Stimulated activated CD4-positive, alpha-beta T cell treated with anti-CD3 and anti-CD28 coated beads, Interleukin-15, amount 100 ng/mL, for 48 hours (primary cell): ENCODE measurements around the gene DENND4A.
"Not testable (repeated sequence)": the region's sequence is repeated elsewhere in the genome, so short reads cannot be mapped to it uniquely, and the experiment has no call there.

Source experiments
- DNase-seq, 2 donors: peaks; one replicate each; pipeline ENCODE4 v3.0.0-alpha.2; 2020; ENCODE audit warnings: low read depth in 2 of 2

DENND4A gene

DNA sequence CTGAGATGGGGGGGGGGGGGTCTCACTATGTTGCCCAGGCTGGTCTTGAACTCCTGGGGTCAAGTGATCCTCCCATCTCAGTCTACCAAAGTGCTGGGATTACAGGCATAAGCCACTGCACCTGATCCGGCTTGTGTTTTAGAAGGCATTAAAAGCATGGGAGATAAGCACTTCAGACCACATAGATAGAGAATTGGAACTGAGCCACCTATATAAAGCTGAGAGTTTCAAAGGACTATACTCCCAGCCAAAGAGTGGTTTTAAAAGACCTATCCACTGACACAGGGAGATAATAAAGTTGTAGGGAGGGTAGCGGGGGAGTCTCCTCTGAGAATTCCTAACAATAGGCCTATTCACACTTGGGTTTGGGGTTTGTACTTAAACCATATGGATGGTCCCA, 34.8 kb downstream of the DENND4A start:
- DNase-seq, result no peak

DNA sequence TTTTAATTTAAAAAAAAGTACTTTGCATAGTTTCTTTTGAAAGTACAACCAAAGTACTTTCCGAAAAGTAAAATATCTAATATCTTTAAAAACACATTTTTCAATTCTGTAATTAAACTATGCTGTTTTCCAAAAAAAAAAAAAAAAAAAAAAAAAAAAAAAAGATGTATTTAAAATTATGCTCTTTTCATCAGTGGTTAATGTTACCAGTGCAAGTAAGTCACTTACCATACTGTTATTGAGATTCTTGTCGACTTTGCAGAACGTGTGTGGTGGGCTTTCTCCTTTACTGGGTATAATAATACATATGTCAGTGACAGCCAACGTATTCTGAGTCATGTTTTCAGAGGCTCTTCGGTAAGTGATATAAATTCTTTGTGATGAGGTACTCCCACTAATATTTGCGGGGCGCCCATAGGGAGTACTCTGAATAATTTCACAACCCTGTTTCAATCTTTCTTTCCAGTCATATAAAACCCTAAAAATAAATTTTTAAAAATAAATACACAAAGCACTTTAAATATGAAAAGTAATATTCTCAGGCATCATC, 39.9 kb downstream of the DENND4A start:
- DNase-seq, result no peak

DNA sequence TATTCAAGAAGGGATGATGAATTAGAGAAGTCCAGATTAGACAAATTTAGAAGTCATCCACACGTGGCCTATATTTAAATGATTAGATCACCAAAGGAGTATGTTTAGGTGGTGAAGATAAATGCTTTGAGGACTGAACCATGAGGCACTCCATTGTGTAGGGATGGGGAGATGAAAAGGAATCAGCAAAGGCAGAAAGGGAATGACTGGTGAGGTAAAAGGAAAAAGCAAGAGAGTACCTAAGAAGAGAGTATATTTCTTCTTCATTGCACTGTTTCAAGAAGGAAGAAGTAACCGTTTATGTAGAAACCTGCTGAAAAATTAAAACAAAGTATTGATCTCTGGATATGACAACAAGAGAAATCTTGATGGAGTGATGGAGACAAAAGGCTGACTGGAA, 40.7 kb downstream of the DENND4A start:
- DNase-seq, result no peak

DNA sequence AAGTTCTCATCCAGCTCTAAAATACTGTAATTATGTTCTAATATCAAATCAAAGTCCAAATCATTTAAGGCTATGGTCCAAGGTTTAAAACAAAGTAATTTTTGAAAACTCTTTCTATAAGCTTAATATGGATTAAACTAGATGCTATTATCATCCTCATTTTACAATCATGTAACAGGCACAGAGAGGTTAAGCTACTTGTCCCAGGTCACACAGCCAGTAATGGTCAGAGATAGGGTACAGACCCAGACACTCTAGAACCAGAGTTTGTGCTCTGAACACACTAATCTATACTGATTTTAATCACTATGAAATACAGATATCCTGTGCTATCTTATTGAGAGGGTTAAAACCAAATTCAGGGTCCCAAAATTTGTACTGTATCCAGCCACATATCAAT, 44.8 kb downstream of the DENND4A start:
- no peak for DNase-seq

DNA sequence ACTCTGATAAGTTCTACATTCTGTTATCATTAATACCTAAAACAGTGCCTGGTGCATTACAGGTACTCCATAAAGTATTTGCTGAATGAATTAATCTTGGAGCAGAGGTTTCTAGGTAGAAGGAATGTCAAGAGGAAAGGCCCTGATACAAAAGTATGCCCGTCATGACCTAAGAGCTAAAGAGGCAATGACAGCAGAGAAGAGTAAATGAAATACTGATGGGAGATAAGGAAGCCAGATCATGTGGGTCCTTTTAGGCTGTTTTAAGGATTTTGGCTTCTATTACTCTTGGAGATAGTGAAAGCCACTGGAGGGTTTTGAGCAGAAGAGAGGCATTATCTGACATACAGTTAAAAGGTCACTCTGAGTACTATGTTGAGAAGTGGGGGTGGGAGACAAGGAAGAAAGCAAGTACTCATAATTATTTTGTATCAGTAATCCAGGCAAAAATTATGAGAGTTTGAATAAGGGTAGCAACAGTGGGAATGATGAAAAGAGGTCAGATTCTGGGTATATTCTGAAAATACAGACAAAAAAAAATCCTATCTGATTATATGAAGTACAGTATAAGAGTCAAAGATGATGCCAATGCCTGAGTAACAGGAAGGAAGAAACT, 48.3 kb downstream of the DENND4A start:
- no peak for DNase-seq

DNA sequence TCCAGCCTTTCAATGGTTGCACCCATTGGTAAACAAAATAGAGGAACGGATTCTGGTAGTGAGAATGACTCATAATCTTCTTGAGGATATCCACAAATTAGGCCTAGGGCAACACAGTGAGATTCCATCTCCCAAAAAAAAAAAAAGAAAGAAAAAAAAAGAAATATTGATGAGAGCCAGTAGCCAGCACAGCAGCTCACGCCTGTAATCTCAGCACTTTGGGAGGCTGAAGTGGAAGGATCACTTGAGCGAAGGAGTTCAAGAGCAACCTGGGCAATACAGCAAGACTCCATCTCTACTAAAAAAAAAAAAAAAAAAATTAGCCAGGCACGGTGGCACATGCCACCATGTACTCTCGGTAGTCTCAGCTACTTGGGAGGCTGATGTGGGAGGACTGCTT, 51.9 kb downstream of the DENND4A start:
- no peak for DNase-seq

DNA sequence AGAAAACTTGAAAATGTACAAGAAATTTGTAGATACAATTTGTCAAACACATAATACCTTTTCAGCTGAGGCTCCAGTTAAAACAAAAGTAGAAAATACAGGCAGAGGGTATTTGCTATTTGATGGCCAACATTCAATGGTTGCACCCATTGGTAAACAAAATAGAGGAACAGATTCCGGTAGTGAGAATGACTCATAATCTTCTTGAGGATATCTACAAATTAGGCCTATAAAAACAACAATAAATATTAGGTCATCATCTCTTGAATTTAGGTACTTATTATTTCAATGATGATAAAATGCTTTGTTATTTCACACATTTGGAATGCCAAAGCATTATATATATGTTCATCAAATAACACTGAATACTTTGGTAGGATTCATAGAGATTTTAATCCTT, 53.4 kb downstream of the DENND4A start:
- DNase-seq, result no peak

DNA sequence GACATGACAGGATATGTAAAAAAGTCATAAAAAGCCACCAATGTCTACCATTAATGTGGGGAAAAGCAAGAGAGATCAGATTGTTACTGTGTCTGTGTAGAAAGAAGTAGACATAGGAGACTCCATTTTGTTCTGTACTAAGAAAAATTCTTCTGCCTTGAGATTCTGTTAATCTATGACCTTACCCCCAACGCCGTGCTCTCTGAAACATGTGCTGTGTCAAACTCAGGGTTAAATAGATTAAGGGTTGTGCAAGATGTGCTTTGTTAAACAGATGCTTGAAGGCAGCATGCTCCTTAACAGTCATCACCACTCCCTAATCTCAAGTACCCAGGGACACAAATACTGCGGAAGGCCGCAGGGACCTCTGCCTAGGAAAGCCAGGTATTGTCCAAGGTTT, 58.5 kb downstream of the DENND4A start:
- not testable (repeated sequence) for DNase-seq

DNA sequence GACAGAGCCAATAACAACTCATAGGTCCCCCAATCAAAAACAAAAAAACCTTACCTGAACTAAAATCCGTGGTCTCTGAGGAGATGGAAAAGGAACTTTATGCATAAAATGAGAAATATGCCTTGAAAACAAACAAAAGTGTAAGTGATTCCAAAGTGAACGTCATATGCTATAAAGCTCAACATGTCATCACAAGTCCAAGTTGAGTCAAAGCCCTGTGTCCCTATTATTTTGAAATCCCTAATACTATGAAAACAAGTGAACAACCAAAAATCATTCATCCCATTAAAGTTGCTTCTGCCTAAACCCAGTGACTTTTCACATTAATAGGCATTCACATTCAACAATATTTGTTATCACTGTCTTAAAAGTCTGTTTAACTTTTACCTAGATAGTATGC, 59.4 kb downstream of the DENND4A start:
- DNase-seq, result no peak

DNA sequence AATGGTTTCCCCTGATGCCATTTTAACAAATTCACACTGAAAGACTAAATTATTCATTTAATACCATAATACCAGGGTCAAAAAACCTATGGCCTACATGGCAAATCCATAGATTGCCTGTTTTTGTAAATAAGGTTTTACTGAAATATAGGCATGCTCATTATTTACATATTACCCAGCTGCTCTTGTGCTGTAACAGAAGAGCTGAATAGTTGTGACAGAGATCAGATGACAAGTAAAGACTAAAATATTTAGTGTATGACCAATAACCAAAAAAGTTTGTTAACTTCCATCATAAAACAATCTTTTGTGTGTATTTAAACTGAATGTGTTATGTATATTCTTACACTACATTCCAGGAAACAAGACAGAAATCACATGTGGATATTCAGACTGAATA, 60.2 kb downstream of the DENND4A start:
- DNase-seq, result no peak

DNA sequence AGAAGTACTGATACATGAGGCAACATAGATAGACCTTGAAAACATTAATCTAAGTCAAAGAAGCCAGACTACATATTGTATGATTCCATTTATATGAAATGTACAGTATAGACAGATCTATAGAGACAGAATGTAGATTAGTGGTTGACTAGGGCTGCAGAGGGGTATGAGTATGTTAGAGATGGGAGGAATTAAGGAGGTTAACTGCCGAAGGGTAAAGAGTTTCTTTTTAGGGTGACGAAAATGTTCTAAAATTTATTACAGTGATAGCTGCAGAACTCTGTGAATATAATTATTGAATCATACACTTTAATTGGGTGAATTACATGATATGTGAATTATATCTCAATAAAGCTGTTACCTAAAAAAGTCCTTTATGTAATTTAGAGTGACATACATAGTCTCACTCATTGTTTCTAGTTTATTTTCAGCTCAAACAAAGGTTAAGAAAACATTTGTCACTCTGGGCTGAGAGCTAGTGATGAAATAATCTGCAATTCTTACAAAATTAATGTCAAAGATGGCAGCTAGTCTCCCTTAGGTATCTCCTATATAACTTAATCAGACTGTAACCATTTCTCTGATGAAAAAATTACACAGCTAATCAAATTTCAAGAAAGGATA, 61.4 kb downstream of the DENND4A start:
- DNase-seq, result no peak

DNA sequence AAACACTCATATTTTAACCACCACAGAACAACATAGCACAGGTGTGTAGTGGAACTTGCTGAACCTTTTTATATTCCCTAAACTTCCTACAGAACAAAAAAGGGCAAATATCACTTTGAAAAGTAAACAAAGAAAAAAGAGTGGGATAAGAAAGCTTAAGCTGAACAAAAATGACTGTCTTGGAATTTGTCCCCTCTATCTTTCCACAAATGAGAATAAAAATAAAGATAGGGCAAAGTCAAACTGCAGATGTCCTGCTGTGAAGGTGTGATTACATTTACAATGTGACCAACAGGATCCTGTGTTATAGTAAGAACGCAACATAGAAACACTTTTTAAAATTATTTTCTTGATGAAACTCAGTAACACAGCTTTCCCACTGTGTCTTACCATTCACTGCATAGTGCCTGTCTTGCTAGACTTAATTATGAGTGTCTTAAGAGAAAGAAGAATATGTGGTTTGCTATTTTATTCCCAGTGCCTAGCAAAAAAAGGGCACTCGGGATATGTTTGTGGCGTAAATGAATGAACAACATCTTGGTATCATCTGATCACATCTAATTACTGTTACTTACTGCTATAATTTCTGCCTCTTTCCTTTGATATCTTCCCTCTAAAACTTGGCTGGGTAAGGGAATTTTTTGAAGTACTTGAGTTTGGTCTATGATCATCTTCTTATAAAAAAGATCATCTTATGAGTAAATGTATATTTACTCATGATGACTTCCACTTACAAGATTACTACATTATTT, 67.5 kb downstream of the DENND4A start:
- no peak for DNase-seq

DNA sequence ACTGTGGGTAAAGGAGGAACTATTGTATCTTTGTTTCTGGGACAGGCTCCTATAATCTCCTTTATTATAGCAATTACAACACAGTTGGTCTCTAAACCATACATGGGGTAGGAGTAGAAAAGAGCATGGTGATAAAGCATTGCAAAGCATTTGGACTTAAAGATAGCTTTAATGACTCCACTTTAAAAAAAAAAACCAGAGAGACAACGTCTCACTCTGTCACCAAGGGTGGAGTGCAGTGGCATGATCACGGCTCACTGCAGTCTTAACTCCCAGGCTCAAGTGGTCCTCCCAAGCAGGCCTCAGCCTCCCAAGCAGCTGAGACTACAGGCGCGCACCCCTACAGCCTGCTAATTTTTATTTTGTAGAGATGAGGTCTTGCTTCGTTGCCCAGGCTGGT, 68.2 kb downstream of the DENND4A start:
- no peak for DNase-seq

DNA sequence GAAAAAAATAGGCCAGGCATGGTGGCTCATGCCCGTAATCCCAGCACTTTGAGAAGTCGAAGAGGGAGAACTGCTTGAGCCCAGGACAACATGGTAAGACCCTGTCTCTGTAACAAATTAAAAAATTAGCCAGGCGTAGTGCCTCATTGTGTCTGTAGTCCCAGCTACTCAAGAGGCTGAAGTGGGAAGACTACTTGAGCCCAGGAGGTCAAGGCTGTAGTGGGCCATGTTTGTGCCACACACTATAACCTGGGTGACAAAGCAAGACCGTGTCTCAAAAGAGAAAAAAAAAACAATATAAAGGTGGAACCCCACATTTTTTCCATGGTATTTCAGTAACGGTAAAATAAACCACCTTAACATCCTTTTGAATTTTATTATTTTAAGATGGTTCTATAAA, 69.9 kb downstream of the DENND4A start:
- no peak for DNase-seq

DNA sequence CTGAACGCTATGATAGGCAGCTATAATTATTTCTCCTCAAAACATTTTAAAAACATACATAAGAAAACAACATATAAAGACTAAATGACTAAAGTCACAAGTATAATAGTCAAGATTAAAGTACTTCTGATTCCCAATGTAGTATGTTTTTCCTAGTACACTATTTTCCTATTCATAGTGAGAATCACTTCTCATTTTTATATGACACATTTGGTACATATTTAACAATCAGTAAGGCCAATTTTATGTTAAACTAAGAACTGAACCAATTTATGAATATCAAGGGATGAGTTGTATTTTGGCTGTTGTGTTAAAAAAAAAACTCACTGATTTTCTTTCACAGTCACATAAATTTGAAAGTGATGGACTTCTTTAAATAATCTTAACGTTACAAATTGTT, 79.7 kb downstream of the DENND4A start:
- DNase-seq, result no peak

DNA sequence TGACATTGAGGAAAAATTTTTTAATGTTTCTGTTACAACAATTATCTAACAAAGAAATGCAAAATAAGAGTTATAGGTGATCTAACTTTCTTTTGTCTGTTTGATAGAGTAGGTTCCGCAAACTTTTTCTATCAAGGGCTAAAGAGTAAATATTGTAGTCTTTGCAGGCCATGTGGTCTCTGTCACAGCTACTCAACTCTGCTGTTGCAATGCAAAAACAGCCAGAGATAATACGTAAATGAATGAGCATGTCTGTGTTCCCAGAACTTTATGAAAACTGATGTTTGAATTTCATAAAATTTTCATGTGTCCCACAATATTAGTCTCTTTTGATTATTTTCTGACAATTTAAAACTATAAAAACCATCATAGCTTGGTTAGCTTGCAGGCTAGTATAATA, 97.0 kb downstream of the DENND4A start:
- no peak for DNase-seq

DNA sequence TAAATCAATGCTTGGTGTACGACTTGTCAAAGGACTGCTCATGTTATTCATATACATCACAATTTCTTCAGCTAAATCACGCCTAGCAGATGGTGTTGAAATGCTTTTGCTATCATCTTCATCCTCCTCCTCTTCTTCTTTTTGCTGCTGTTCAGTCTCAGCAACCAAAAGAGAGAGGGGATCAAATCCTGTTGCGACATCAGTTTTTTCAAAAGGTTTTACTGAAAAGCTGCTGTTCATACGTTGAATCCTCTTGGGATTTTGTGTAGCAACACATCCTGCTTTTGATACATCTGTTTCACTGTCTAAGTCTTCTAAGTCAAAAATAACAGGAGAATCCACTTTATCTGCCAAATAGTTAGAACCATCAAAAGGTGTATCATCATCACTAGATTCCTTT, 101.3 kb downstream of the DENND4A start:
- no peak for DNase-seq

DNA sequence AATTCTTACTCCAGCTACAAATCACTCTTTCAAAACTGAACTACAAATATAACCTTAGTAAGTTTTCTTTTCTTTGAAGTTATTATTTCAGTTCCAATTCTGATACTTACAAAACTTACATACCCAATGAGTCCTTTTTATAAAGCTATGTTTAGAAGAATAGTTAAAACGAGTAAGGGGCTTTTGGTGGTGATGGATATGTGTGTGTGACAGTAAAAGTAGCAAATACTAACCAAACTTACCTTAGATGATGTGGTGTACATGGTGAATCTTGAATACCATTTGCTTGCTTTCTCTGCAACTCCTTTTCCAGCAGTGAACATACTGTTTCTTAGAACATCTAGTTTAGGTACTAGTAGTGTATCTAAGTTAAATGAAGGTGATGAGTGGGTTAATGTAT, 101.9 kb downstream of the DENND4A start:
- DNase-seq, result no peak

DNA sequence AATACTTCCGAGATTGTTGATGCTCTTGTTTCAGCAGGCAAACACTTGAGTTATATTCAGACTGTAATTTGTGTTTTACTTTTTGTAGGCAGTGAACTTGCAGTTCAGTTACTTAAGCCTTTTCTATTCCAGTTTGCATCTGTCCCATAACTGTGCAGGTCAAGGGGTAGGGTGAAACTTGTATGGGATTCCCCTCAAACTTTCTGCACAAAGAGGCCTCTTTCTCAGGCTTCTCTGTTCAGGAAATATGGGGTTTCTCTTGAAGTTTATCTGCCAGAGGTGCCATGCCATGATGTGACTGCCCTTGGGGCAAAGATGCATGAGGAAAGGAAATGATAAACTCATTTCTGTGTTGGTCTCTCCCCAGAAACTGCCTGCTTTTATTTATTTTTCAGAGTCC, 103.6 kb downstream of the DENND4A start:
- DNase-seq, result no peak

DNA sequence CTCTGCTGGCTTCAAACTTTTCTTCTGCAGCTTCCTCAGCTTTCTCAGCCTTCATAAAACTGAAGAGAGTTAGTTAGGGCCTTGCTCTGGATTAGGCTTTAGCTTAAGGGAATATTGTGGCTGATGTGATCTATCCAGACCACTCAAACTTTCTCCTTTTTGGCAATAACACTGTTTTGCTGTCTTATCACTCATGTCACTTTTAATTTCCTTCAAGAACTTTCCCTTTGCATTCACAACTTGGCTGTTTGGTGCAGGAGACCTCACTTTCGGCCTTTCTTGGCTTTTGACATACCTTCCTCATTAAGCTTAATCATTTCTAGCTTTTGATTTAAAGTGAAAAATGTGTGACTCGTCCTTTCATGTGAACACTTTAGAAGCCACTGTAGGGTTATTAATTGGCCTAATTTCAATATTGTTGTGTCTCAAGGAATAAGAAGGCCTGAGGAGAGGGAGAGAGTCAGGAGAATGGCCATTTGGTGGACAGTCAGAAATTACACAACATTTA, 109.6 kb downstream of the DENND4A start:
- DNase-seq, result no peak

DNA sequence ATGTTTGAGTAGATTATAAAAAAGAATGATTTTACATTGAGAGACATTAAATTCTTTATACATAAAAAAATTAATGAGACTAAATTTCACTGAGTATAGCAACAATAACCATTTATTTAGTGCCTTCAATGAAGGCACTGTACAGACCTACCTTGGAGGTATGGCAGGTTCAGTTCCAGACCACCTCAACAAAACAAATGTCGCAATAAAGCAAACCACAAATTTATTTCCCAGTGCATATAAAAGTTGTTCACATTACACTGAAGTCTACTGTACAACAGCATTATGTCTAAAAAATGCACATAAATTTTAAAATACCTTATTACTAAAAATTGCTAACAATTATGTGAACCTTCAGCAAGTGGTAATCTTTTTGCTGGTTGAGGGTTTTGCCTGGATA, 111.5 kb downstream of the DENND4A start:
- DNase-seq, result no peak

DNA sequence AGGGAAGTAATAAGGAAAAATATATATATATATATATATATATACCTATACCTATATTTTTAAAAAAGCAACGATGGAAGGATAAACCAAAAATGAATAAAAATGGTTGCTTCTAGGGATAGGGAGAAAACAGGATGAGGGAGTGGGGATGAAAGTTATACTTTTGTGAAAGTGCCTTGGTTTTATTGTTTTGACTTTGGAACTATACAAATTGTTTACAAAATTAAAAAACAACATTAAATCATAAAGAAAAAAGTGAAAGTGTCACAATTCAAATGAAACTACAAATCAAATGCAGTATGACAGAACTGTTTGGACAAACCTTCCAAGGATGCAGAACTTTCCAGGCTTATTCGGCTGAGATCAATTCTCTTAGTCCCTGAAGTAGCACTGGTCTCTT, 116.0 kb downstream of the DENND4A start:
- no peak for DNase-seq

DNA sequence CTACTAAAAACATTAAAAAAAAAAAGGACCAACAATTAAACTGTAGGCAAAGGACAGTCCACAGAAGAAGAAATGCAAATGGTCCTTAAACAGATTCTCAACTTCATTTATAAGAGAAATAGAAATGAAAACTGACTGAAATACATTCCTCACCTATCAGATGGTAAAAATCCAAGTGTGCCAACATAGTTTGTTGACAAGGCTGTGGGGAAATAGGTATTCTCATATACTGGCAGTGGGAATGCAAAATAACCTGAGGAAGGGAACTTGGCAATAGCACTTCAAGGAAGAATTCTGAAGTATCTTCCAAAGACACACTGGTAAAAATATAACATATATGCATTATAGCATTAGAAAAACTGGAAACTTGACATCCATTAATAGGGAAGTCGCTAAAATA, 116.5 kb downstream of the DENND4A start:
- no peak for DNase-seq
